Suppressor macrophage treated with lipopolysaccharide for 1 hour (primary cell): ENCODE results near the gene SPR.

Experiments
- DNase-seq, 3 donors: peaks; one replicate each; pipeline ENCODE4 v3.0.0-alpha.2; 2020 to 2022

The SPR gene

GRCh38 chr2:72887032-72887739 is at the start of gene SPR:
SPR (plus strand) TSS chr2:72887408; CDS start chr2:72887433, 25 bp downstream.
- peak; percentile 74 to 92 (median 83) for DNase-seq

- no peak for DNase-seq
Measured at GRCh38 chr2:72840066-72840465, 47.1 kb upstream of the SPR start.

GRCh38 chr2:72841462-72842125 is 45.6 kb upstream of the SPR start:
- DNase-seq = peak in 2 of 3 donors; percentile 14 to 21

GRCh38 chr2:72843301-72843700 is 43.9 kb upstream of the SPR start:
- DNase-seq = no peak

- DNase-seq = no peak
Measured at GRCh38 chr2:72846171-72847095, 40.8 kb upstream of the SPR start.

GRCh38 chr2:72847534-72848315 is 39.5 kb upstream of the SPR start:
- no peak for DNase-seq

GRCh38 chr2:72848436-72849137 is 38.6 kb upstream of the SPR start:
- no peak for DNase-seq

- no peak for DNase-seq
Measured at GRCh38 chr2:72849138-72849462, 38.1 kb upstream of the SPR start.

- DNase-seq = no peak
Measured at GRCh38 chr2:72851333-72851732, 35.9 kb upstream of the SPR start.

- DNase-seq = peak; percentile 53 to 64 (median 59)
Measured at GRCh38 chr2:72859831-72860262, 27.4 kb upstream of the SPR start.

- DNase-seq = peak; percentile 88 to 93 (median 93)
Measured at GRCh38 chr2:72862239-72862988, 24.8 kb upstream of the SPR start.

GRCh38 chr2:72863046-72863445 is 24.2 kb upstream of the SPR start:
- no peak for DNase-seq

GRCh38 chr2:72864500-72864899 is 22.7 kb upstream of the SPR start:
- DNase-seq = no peak

- no peak for DNase-seq
Measured at GRCh38 chr2:72871060-72871459, 16.1 kb upstream of the SPR start.

- DNase-seq = no peak
Measured at GRCh38 chr2:72871880-72872279, 15.3 kb upstream of the SPR start.

- peak; percentile 32 to 68 (median 60) for DNase-seq
Measured at GRCh38 chr2:72883356-72883962, 3.7 kb upstream of the SPR start.

- DNase-seq = no peak
Measured at GRCh38 chr2:72886505-72887031, 640 bp upstream of the SPR start.

- DNase-seq = peak; percentile 88 to 94 (median 91)
Measured at GRCh38 chr2:72887740-72888437, 681 bp downstream of the SPR start.

GRCh38 chr2:72888438-72889202 is 1.4 kb downstream of the SPR start:
- no peak for DNase-seq
